GM23338 (cell line): ENCODE data around the gene RXRA. TPM values are rescaled to one million over a fixed set of nuclear protein-coding genes. Genes with fewer than 3 reads are reported as not detected.

Experiments
- ATAC-seq: fragments of 200-7000 bp; cut with Tn5 transposase; 3 replicates; pipeline ENCODE4 v1.9.1; 2020
- DNase-seq: peaks from one replicate; pipeline ENCODE4 v3.0.0-alpha.2; 2015; ENCODE audit warnings: low spot score
- H2AFZ ChIP-seq: fragments of 200-600 bp; sonication (generic); 2 replicates; pipeline ENCODE4 v1.8.0; 2016; ENCODE audit warnings: antibody characterized with exemption, mild to moderate bottlenecking, moderate library complexity
- H3F3A ChIP-seq: fragments of 200-600 bp; sonication (generic); replicated peaks from 2 replicates; pipeline ENCODE4 v1.8.0; 2017; ENCODE audit warnings: antibody characterized with exemption, mixed run types, low read depth
- H3K27ac ChIP-seq: fragments of 200-600 bp; sonication (generic); 2 replicates; pipeline ENCODE4 v1.6.1; 2016; ENCODE audit warnings: low read depth
- H3K27me3 ChIP-seq: fragments of 200-600 bp; sonication (generic); 2 replicates; pipeline ENCODE4 v1.8.0; 2016; ENCODE audit warnings: mild to moderate bottlenecking, mixed run types, moderate library complexity; ENCODE audit not compliant: insufficient read depth
- H3K36me3 ChIP-seq: fragments of 200-600 bp; sonication (generic); 2 replicates; pipeline ENCODE4 v1.8.0; 2016; ENCODE audit warnings: mild to moderate bottlenecking; ENCODE audit not compliant: insufficient read depth
- H3K4me1 ChIP-seq: fragments of 200-600 bp; sonication (generic); 2 replicates; pipeline ENCODE4 v1.8.0; 2016; ENCODE audit warnings: mild to moderate bottlenecking, moderate library complexity; ENCODE audit not compliant: insufficient read depth
- H3K4me2 ChIP-seq: fragments of 200-600 bp; sonication (generic); 2 replicates; pipeline ENCODE4 v1.7.1; 2017; ENCODE audit warnings: mixed run types
- H3K4me3 ChIP-seq: fragments of 200-600 bp; sonication (generic); 2 replicates; pipeline ENCODE4 v1.6.1; 2016; ENCODE audit warnings: mixed run types
- H3K79me2 ChIP-seq: fragments of 200-600 bp; sonication (generic); replicated peaks from 2 replicates; pipeline ENCODE4 v1.8.0; 2017; ENCODE audit warnings: mild to moderate bottlenecking; ENCODE audit not compliant: insufficient read depth
- H3K9me2 ChIP-seq: fragments of 200-600 bp; sonication (generic); 2 replicates; pipeline ENCODE4 v1.8.0; 2017; ENCODE audit not compliant: insufficient read depth
- H4K20me1 ChIP-seq: fragments of 200-600 bp; sonication (generic); replicated peaks from 2 replicates; pipeline ENCODE4 v1.8.0; 2017; ENCODE audit warnings: mild to moderate bottlenecking; ENCODE audit not compliant: insufficient read depth
- H3K27ac Mint-ChIP-seq: 2 replicates; pipeline ENCODE4 v1.8.0; 2020; ENCODE audit warnings: inconsistent platforms, mild to moderate bottlenecking, moderate library complexity, mixed read lengths
- H3K27me3 Mint-ChIP-seq: 3 replicates; pipeline ENCODE4 v1.8.0; 2022; ENCODE audit warnings: low read depth, mild to moderate bottlenecking, moderate library complexity, mixed read lengths, inconsistent platforms; ENCODE audit not compliant: insufficient read depth, poor library complexity
- H3K36me3 Mint-ChIP-seq: 3 replicates; pipeline ENCODE4 v1.8.0; 2021; ENCODE audit warnings: low read depth, mild to moderate bottlenecking, inconsistent platforms, moderate library complexity, mixed read lengths
- H3K4me1 Mint-ChIP-seq: 3 replicates; pipeline ENCODE4 v1.8.0; 2020; ENCODE audit warnings: mild to moderate bottlenecking, inconsistent platforms, mixed read lengths
- H3K4me3 Mint-ChIP-seq: 3 replicates; pipeline ENCODE4 v1.8.0; 2021; ENCODE audit warnings: moderate library complexity, mild to moderate bottlenecking, inconsistent platforms, mixed read lengths
- H3K9me3 Mint-ChIP-seq: 3 replicates; pipeline ENCODE4 v1.8.0; 2020; ENCODE audit warnings: moderate library complexity, mild to moderate bottlenecking, inconsistent platforms, mixed read lengths
- CREB1 ChIP-seq: fragments of 250-450 bp; sonication (Bioruptor Pico); IDR thresholded peaks from 2 replicates; pipeline ENCODE4 v1.5.0; 2020; ENCODE audit warnings: low read depth, mild to moderate bottlenecking, moderate library complexity
- JUNB ChIP-seq: IDR thresholded peaks from one replicate; pipeline ENCODE4 v1.6.1; 2016; ENCODE audit warnings: antibody characterized with exemption; ENCODE audit not compliant: unreplicated experiment
- NANOG ChIP-seq: IDR thresholded peaks from 2 replicates; pipeline ENCODE4 v1.6.1; 2016; ENCODE audit warnings: antibody characterized with exemption, borderline replicate concordance
- STAT1 ChIP-seq: IDR thresholded peaks from one replicate; pipeline ENCODE4 v1.6.1; 2016; ENCODE audit warnings: antibody characterized with exemption; ENCODE audit not compliant: unreplicated experiment
- ZNF114 ChIP-seq: fragments of 250-450 bp; sonication (Bioruptor Pico); IDR thresholded peaks from 2 replicates; pipeline ENCODE4 v1.5.0; 2020; ENCODE audit warnings: mild to moderate bottlenecking, moderate library complexity
- polyA plus RNA-seq: library from polyadenylated mRNA; unstranded; fragments of >200 nt; fragmentation: Nextera tagmentation; extraction: Ambion mirVana; gene quantifications from 2 replicates; pipeline ENCODE4 v1.2.1, GENCODE V29; 2016
- total RNA-seq: library from RNA; depleted of rRNA; stranded (reverse); fragments of >200 nt; shearing (Covaris generic); gene quantifications from 2 replicates; pipeline ENCODE4 v1.2.3, GENCODE V29; 2014
- TF ChIP-seq, protein P1 (sequence below): IDR thresholded peaks from 2 replicates; pipeline ENCODE4 v1.6.1; 2016; ENCODE audit warnings: antibody characterized with exemption
- TF ChIP-seq, protein P2 (sequence below), 2 experiments: fragments of 200-600 bp in 1 of 2; sonication (generic) in 1 of 2; conservative IDR thresholded peaks; 2 replicates each; pipeline versions ENCODE4 v1.5.1 to v1.6.1; 2016 to 2017; ENCODE audit warnings: antibody characterized with exemption in 2 of 2, low read depth in 2 of 2, mild to moderate bottlenecking in 2 of 2, moderate library complexity in 1 of 2
- TF ChIP-seq, protein P3 (sequence below): IDR thresholded peaks from one replicate; pipeline ENCODE4 v1.6.1; 2018; ENCODE audit warnings: antibody characterized with exemption; ENCODE audit not compliant: unreplicated experiment
- TF ChIP-seq, protein P4 (sequence below): fragments of 250-450 bp; sonication (Bioruptor Pico); IDR thresholded peaks from 2 replicates; pipeline ENCODE4 v1.5.0; 2020; ENCODE audit warnings: mild to moderate bottlenecking, moderate library complexity

The RXRA gene
- total and polyA plus RNA-seq, 2 experiments from 2014 or later, result 4.9 to 17.9 TPM

DNA sequence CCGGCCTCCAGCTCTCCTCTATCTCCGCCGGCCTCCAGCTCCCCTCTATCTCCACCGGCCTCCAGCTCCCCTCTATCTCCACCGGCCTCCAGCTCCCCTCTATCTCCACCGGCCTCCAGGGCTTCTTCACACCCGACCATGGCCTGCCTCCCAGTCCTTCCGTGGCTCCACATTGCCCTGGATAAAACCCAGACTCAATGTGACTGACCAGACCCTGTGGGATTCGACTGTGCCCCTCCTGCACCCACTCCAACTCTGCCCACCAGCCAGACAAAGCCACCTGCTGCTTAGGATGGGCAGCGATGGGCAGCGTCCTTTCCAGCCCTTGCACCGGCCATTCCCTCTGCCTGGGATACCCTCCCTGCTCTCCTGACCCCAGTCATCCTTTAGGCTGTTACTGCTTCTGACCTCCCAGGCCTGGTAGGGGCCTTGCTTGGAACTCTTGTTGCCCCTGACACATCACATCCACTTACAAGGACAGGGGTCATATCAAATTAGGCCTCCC lies 30.5 kb upstream of the RXRA start:
- Histone ChIP-seq H3K27ac (no peak overlapping the region), H3K9me2 (no peaks in the 10 kb centered on the region), H3K27me3 (no peaks in the 10 kb centered on the region), H3K79me2 (no peaks in the 10 kb centered on the region), H3K4me2 (no peak overlapping the region), H3K36me3 (no peaks in the 10 kb centered on the region), H3K4me1 (no peaks in the 10 kb centered on the region), H2AFZ (no peak overlapping the region), H3K4me3 (no peak overlapping the region), H4K20me1 (no peaks in the 10 kb centered on the region), H3F3A (no peaks in the 10 kb centered on the region)
- no peak overlapping the region for H3K4me3 Mint-ChIP-seq
- no peaks in the 10 kb centered on the region for H3K9me3 Mint-ChIP-seq
- TF ChIP-seq, protein P1, sequence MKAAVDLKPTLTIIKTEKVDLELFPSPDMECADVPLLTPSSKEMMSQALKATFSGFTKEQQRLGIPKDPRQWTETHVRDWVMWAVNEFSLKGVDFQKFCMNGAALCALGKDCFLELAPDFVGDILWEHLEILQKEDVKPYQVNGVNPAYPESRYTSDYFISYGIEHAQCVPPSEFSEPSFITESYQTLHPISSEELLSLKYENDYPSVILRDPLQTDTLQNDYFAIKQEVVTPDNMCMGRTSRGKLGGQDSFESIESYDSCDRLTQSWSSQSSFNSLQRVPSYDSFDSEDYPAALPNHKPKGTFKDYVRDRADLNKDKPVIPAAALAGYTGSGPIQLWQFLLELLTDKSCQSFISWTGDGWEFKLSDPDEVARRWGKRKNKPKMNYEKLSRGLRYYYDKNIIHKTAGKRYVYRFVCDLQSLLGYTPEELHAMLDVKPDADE, result no peak
- TF ChIP-seq, protein P2, sequence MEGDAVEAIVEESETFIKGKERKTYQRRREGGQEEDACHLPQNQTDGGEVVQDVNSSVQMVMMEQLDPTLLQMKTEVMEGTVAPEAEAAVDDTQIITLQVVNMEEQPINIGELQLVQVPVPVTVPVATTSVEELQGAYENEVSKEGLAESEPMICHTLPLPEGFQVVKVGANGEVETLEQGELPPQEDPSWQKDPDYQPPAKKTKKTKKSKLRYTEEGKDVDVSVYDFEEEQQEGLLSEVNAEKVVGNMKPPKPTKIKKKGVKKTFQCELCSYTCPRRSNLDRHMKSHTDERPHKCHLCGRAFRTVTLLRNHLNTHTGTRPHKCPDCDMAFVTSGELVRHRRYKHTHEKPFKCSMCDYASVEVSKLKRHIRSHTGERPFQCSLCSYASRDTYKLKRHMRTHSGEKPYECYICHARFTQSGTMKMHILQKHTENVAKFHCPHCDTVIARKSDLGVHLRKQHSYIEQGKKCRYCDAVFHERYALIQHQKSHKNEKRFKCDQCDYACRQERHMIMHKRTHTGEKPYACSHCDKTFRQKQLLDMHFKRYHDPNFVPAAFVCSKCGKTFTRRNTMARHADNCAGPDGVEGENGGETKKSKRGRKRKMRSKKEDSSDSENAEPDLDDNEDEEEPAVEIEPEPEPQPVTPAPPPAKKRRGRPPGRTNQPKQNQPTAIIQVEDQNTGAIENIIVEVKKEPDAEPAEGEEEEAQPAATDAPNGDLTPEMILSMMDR (conservative IDR thresholded peaks at IDR 0.05; ENCODE audit: low read depth in 2 of 2), result no peak
- TF ChIP-seq ZNF114 (CRISPR knock-in tag) (no peak), NANOG (no peak), STAT1 (no peak), JUNB (no peak), CREB1 (CRISPR knock-in tag) (no peak)
- TF ChIP-seq, protein P3, sequence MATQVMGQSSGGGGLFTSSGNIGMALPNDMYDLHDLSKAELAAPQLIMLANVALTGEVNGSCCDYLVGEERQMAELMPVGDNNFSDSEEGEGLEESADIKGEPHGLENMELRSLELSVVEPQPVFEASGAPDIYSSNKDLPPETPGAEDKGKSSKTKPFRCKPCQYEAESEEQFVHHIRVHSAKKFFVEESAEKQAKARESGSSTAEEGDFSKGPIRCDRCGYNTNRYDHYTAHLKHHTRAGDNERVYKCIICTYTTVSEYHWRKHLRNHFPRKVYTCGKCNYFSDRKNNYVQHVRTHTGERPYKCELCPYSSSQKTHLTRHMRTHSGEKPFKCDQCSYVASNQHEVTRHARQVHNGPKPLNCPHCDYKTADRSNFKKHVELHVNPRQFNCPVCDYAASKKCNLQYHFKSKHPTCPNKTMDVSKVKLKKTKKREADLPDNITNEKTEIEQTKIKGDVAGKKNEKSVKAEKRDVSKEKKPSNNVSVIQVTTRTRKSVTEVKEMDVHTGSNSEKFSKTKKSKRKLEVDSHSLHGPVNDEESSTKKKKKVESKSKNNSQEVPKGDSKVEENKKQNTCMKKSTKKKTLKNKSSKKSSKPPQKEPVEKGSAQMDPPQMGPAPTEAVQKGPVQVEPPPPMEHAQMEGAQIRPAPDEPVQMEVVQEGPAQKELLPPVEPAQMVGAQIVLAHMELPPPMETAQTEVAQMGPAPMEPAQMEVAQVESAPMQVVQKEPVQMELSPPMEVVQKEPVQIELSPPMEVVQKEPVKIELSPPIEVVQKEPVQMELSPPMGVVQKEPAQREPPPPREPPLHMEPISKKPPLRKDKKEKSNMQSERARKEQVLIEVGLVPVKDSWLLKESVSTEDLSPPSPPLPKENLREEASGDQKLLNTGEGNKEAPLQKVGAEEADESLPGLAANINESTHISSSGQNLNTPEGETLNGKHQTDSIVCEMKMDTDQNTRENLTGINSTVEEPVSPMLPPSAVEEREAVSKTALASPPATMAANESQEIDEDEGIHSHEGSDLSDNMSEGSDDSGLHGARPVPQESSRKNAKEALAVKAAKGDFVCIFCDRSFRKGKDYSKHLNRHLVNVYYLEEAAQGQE, result no peak
- TF ChIP-seq, protein P4, sequence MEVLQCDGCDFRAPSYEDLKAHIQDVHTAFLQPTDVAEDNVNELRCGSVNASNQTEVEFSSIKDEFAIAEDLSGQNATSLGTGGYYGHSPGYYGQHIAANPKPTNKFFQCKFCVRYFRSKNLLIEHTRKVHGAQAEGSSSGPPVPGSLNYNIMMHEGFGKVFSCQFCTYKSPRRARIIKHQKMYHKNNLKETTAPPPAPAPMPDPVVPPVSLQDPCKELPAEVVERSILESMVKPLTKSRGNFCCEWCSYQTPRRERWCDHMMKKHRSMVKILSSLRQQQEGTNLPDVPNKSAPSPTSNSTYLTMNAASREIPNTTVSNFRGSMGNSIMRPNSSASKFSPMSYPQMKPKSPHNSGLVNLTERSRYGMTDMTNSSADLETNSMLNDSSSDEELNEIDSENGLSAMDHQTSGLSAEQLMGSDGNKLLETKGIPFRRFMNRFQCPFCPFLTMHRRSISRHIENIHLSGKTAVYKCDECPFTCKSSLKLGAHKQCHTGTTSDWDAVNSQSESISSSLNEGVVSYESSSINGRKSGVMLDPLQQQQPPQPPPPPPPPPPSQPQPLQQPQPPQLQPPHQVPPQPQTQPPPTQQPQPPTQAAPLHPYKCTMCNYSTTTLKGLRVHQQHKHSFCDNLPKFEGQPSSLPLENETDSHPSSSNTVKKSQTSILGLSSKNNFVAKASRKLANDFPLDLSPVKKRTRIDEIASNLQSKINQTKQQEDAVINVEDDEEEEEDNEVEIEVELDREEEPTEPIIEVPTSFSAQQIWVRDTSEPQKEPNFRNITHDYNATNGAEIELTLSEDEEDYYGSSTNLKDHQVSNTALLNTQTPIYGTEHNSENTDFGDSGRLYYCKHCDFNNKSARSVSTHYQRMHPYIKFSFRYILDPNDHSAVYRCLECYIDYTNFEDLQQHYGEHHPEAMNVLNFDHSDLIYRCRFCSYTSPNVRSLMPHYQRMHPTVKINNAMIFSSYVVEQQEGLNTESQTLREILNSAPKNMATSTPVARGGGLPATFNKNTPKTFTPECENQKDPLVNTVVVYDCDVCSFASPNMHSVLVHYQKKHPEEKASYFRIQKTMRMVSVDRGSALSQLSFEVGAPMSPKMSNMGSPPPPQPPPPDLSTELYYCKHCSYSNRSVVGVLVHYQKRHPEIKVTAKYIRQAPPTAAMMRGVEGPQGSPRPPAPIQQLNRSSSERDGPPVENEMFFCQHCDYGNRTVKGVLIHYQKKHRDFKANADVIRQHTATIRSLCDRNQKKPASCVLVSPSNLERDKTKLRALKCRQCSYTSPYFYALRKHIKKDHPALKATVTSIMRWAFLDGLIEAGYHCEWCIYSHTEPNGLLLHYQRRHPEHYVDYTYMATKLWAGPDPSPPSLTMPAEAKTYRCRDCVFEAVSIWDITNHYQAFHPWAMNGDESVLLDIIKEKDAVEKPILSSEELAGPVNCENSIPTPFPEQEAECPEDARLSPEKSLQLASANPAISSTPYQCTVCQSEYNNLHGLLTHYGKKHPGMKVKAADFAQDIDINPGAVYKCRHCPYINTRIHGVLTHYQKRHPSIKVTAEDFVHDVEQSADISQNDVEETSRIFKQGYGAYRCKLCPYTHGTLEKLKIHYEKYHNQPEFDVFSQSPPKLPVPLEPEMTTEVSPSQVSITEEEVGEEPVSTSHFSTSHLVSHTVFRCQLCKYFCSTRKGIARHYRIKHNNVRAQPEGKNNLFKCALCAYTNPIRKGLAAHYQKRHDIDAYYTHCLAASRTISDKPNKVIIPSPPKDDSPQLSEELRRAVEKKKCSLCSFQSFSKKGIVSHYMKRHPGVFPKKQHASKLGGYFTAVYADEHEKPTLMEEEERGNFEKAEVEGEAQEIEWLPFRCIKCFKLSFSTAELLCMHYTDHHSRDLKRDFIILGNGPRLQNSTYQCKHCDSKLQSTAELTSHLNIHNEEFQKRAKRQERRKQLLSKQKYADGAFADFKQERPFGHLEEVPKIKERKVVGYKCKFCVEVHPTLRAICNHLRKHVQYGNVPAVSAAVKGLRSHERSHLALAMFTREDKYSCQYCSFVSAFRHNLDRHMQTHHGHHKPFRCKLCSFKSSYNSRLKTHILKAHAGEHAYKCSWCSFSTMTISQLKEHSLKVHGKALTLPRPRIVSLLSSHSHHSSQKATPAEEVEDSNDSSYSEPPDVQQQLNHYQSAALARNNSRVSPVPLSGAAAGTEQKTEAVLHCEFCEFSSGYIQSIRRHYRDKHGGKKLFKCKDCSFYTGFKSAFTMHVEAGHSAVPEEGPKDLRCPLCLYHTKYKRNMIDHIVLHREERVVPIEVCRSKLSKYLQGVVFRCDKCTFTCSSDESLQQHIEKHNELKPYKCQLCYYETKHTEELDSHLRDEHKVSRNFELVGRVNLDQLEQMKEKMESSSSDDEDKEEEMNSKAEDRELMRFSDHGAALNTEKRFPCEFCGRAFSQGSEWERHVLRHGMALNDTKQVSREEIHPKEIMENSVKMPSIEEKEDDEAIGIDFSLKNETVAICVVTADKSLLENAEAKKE, result no peak
- peaks cover 3% of the 10 kb centered on the region for H3K27me3 Mint-ChIP-seq
- H3K27ac Mint-ChIP-seq, result no peak overlapping the region; the same call in 1 of the 2 replicates
- no peak for ATAC-seq
- DNase-seq, result no peak
- H3K4me1 Mint-ChIP-seq, result peaks cover 9% of the 10 kb centered on the region; the same call in 2 of the 3 replicates
- H3K36me3 Mint-ChIP-seq, result no peaks in the 10 kb centered on the region
